PFSK-1 (cell line): ENCODE measurements around the gene CCDC97.
A peak's percentile ranks its signal among the peaks of the same experiment; 100 is the strongest.

Source experiments
- POLR2AphosphoS5 ChIP-seq: IDR thresholded peaks from 2 replicates; pipeline ENCODE4 v1.6.1; 2012; ENCODE audit warnings: low read depth, mild to moderate bottlenecking, control low read depth, low read length, moderate library complexity
- SIN3A ChIP-seq: IDR thresholded peaks from 2 replicates; pipeline ENCODE4 v1.6.1; 2012; ENCODE audit warnings: mild to moderate bottlenecking, low read length, moderate library complexity, borderline replicate concordance; ENCODE audit not compliant: insufficient read depth
- TF ChIP-seq, protein P1 (sequence below), 2 experiments: IDR thresholded peaks; 2 replicates each; pipeline versions ENCODE4 v1.6.1 to v1.8.0; 2011 to 2012; ENCODE audit warnings: low read depth in 2 of 2, low read length in 2 of 2, control low read depth in 1 of 2, inconsistent platforms in 1 of 2, mild to moderate bottlenecking in 1 of 2, moderate library complexity in 1 of 2; ENCODE audit not compliant: insufficient read depth in 1 of 2

DNA sequence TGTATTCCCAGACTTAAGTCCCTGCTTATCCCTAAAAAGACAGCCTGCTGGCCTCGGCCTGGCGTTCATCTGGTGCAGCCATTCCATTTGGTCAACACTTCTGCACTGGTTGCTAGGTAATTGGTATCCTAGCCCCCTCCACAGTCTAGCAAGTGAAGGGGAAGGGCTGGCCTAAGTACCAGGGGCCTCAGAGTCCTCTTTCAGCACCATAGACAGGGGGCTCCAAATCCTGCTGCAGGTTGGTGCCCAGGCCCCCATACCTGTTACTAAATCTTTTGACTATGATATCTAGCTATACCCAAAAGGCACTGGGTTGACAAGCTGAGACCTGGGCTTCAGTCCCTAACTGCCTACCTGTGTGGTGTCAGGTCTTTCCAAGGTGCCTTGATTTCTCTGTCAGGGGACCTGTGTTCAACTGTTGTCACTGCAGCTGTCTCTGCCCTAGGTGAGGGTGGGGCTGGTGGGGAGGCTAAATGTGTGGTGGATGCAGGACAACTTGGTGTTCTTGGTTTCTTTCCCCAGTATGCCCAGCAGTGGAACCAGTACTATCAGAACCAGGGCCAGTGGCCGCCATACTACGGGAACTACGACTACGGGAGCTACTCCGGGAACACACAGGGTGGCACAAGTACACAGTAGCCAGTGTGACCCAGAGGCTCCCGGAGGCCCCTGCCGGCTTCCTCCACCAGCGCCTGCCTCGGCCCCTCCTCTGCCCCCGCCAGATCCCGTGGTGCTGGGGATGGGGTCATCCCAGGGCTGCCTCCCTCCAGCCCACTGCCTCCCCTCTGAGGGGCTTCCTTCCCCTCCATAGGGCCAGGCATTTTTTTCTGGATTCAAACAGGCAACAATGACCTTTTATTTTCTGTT is 3.8 kb upstream of the CCDC97 start:
- TF ChIP-seq SIN3A (no peak), POLR2AphosphoS5 (0 out of 2 replicates have a peak, but pooled peaks have one; percentile 25)
- TF ChIP-seq, protein P1, sequence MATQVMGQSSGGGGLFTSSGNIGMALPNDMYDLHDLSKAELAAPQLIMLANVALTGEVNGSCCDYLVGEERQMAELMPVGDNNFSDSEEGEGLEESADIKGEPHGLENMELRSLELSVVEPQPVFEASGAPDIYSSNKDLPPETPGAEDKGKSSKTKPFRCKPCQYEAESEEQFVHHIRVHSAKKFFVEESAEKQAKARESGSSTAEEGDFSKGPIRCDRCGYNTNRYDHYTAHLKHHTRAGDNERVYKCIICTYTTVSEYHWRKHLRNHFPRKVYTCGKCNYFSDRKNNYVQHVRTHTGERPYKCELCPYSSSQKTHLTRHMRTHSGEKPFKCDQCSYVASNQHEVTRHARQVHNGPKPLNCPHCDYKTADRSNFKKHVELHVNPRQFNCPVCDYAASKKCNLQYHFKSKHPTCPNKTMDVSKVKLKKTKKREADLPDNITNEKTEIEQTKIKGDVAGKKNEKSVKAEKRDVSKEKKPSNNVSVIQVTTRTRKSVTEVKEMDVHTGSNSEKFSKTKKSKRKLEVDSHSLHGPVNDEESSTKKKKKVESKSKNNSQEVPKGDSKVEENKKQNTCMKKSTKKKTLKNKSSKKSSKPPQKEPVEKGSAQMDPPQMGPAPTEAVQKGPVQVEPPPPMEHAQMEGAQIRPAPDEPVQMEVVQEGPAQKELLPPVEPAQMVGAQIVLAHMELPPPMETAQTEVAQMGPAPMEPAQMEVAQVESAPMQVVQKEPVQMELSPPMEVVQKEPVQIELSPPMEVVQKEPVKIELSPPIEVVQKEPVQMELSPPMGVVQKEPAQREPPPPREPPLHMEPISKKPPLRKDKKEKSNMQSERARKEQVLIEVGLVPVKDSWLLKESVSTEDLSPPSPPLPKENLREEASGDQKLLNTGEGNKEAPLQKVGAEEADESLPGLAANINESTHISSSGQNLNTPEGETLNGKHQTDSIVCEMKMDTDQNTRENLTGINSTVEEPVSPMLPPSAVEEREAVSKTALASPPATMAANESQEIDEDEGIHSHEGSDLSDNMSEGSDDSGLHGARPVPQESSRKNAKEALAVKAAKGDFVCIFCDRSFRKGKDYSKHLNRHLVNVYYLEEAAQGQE (IDR thresholded peaks at IDR 0.05; ENCODE audit: insufficient read depth in 1 of 2, low read depth in 2 of 2, low read length in 2 of 2): peak; percentile 48 to 79; a peak in 2 of 4 replicates
